ENCODE results near the gene NANS. TPM values are rescaled to one million over a fixed set of nuclear protein-coding genes. Genes with fewer than 3 reads are reported as not detected.

NANS gene
- total and polyA plus RNA-seq, 2 of the 13 experiments (the other 11 are each of a cell fraction or from before 2014, with no cell fraction given), result 86.9 to 203 TPM

- no peak for TF ChIP-seq PCBP1 (IDR thresholded peaks at IDR 0.05; ENCODE audit: borderline replicate concordance, low read depth, low read length)
- no peak for TF ChIP-seq ZNF256 (CRISPR knock-in tag; conservative IDR thresholded peaks at IDR 0.05)
- TF ChIP-seq JUND (CRISPR knock-in tag; IDR thresholded peaks at IDR 0.05), result no peak
- TF ChIP-seq ZNF296 (CRISPR knock-in tag; conservative IDR thresholded peaks at IDR 0.05), result no peak
- no peak for TF ChIP-seq SRSF1 (optimal IDR thresholded peaks at IDR 0.05; ENCODE audit: low read depth, low read length)
- TF ChIP-seq ASH2L (IDR thresholded peaks at IDR 0.05; ENCODE audit: insufficient read length, low read depth, low read length), result peak; percentile 82
- peak; percentile 18; the same call in 1 of the 2 replicates for TF ChIP-seq ZNF761 (CRISPR knock-in tag; conservative IDR thresholded peaks at IDR 0.05)
- no peak; the same call in 1 of the 2 replicates for TF ChIP-seq NFKB2 (CRISPR knock-in tag; IDR thresholded peaks at IDR 0.05; ENCODE audit: borderline replicate concordance)
- TF ChIP-seq KIAA2018 (CRISPR knock-in tag; IDR thresholded peaks at IDR 0.05; ENCODE audit: borderline replicate concordance), result no peak
- TF ChIP-seq ZNF577 (CRISPR knock-in tag; IDR thresholded peaks at IDR 0.05; ENCODE audit: borderline replicate concordance, low read depth), result no peak
- peak; percentile 99 for TF ChIP-seq ZBTB7B (CRISPR knock-in tag; IDR thresholded peaks at IDR 0.05)
- TF ChIP-seq USF2 (IDR thresholded peaks at IDR 0.05; ENCODE audit: low read depth, low read length), result no peak
- no peak for TF ChIP-seq USF2 (CRISPR knock-in tag; IDR thresholded peaks at IDR 0.05; ENCODE audit: borderline replicate concordance)
- TF ChIP-seq POGZ (CRISPR knock-in tag; IDR thresholded peaks at IDR 0.05), result peak; percentile 10
- TF ChIP-seq ZBTB26 (CRISPR knock-in tag; IDR thresholded peaks at IDR 0.05; ENCODE audit: borderline replicate concordance), result no peak
- no peak for TF ChIP-seq NBN (conservative IDR thresholded peaks at IDR 0.05)
- TF ChIP-seq ZNF841 (CRISPR knock-in tag; IDR thresholded peaks at IDR 0.05; ENCODE audit: borderline replicate concordance), result no peak
These were observed 62.4 kb downstream of the NANS start, which contains the start of gene TRIM14 (continued) for GRCh38 chr9:98118640-98119601.

Data from HepG2 (cell line).